Coronary artery (tissue), 2 donors: ENCODE measurements around the gene KCNQ1.

Source experiments
- DNase-seq: peaks from one replicate; pipeline ENCODE4 v3.0.0-alpha.2; 2017; ENCODE audit warnings: low spot score
- H3K27ac ChIP-seq, 2 donors: fragments of 200-600 bp; sonication (generic); one replicate each; pipeline ENCODE4 v1.5.1; 2016 to 2019
- H3K4me3 ChIP-seq: fragments of 200-600 bp; sonication (generic); 2 replicates; pipeline ENCODE4 v1.5.1; 2016; ENCODE audit warnings: mild to moderate bottlenecking, moderate library complexity
- TF ChIP-seq, protein P1 (sequence below): fragments of 200-600 bp; sonication (generic); IDR thresholded peaks from one replicate; pipeline ENCODE4 v1.5.1; 2019; ENCODE audit warnings: antibody characterized with exemption

Gene KCNQ1

GRCh38 chr11:2827792-2828191 is 383.0 kb downstream of the KCNQ1 start:
- Histone ChIP-seq H3K27ac (no peak overlapping the region), H3K4me3 (no peak overlapping the region)
- TF ChIP-seq, protein P1, sequence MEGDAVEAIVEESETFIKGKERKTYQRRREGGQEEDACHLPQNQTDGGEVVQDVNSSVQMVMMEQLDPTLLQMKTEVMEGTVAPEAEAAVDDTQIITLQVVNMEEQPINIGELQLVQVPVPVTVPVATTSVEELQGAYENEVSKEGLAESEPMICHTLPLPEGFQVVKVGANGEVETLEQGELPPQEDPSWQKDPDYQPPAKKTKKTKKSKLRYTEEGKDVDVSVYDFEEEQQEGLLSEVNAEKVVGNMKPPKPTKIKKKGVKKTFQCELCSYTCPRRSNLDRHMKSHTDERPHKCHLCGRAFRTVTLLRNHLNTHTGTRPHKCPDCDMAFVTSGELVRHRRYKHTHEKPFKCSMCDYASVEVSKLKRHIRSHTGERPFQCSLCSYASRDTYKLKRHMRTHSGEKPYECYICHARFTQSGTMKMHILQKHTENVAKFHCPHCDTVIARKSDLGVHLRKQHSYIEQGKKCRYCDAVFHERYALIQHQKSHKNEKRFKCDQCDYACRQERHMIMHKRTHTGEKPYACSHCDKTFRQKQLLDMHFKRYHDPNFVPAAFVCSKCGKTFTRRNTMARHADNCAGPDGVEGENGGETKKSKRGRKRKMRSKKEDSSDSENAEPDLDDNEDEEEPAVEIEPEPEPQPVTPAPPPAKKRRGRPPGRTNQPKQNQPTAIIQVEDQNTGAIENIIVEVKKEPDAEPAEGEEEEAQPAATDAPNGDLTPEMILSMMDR: no peak
- no peak for DNase-seq

GRCh38 chr11:2828585-2829330 is 383.9 kb downstream of the KCNQ1 start:
- H3K27ac ChIP-seq: no peak overlapping the region
- H3K4me3 ChIP-seq: no peak overlapping the region
- TF ChIP-seq, protein P1: no peak
- no peak for DNase-seq

DNA sequence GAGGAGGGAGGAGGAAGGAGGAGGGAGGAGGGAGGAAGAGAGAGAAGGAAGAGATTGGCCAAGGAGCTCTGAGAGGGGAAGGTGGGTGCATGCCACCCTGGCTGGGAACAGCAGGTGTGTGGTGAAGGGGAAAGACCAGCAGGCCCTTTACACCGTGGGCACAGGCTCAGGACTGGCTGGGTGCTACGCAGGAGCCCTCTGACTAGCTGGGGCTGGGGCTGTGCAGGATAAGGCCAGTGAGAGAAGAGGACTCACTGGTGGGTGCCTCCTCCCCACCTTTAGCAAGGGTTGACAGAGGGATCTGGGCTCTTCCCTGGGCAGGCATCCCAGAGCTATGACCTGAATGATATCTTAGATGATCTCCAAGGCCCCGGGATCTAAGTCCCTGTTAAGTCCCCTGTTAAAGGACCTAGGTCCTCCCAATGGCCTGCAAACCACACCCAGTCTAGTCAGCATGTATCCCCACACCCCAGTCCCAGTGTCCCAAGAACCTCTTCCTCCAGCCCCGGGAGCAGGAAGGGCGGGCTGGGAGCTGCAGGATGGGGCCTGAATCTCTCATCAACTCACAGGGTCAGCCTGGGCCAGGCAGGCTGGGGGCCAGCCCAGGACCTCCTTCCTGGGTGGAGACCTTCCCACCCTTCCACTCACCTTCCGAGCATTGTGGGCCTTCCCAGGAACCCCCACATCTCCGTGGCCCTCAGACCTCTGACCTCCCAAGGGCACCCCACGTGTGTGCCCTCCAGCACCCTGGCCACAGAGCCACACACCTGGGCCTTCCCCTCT is 385.4 kb downstream of the KCNQ1 start:
- Histone ChIP-seq H3K27ac (no peak overlapping the region), H3K4me3 (no peak overlapping the region)
- DNase-seq: no peak
- TF ChIP-seq, protein P1: no peak

GRCh38 chr11:2830886-2831285 is 386.1 kb downstream of the KCNQ1 start:
- TF ChIP-seq, protein P1: no peak

DNA sequence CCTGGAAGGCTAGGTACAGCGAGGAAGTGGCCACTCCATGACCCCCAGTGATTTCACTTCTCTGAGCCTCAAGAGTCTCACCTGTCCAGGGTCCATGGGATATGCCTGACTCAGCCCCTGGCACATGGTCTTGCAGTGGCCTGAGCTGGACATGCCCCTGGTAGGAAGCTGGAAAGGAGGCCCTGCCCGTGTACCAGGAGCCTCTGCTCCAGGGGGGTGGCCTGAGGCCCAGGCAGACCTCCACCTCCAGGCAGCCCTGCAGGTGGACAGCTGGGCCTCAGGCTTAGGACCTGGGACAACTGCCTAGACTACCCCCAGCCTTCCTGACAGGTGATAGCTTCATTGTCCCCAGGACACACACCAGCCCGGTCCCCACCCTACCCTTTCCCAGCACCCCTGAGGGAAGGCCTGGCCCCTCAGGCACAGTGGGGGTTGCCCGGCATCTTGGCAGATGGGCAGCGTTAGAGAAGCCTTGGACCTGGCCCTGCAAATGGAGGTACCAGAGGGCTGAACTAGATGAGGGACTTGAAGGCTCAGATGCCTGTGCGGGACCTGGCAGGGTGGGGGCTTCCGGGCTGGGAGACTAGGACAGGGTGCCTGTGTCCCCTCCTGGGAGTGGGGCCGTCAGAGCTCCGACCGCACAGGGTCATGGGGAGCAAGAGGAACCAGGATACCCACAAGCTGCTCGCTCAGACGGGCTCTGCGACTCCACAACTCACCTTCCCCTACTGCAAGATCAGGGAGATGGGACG is 387.1 kb downstream of the KCNQ1 start:
- no peak for DNase-seq
- TF ChIP-seq, protein P1: no peak
- Histone ChIP-seq H3K27ac (no peak overlapping the region), H3K4me3 (no peak overlapping the region)

More at GRCh38 chr11:2830886-2831285, 386.1 kb downstream of the KCNQ1 start:
- Histone ChIP-seq H3K27ac (no peak overlapping the region), H3K4me3 (no peak overlapping the region)
- no peak for DNase-seq

DNA sequence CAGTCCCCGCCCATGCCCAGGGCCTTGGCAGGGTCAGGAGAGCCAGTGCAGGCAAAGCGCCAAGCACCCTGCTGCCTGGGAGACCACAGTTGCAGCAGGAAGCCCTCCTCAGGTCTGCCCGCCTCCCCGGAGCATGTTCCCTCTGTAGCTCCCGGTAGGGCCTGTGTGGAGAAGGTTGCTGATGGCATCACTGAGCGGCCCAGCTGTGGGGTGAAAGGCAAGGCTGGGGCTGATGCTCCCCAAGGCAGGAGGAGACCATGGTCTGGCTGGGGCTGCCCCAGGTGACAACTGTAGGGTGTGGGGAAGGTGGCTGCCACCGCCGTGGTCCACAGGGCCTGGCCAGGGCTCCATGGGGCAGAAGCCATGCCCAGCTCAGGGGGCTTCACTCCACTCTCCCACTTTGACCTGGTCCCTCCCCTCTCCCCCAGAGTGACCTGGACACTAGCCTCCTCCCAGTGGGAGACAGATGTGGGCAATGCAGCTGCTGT is 387.8 kb downstream of the KCNQ1 start:
- TF ChIP-seq, protein P1: no peak
- DNase-seq: no peak
- Histone ChIP-seq H3K4me3 (no peak overlapping the region), H3K27ac (no peak overlapping the region)
